HepG2 (cell line): ENCODE results near the gene SPATA13. TPM values are rescaled to one million over a fixed set of nuclear protein-coding genes. Genes with fewer than 3 reads are reported as not detected.

ENCODE experiments used
- ATAC-seq: fragments of 200-7000 bp; cut with Tn5 transposase; 3 replicates; pipeline ENCODE4 v1.9.1; 2020; ENCODE audit warnings: mild to moderate bottlenecking, moderate library complexity
- BruUV-seq: library from RNA; stranded (reverse); fragments of 400-500 nt; replicated peaks from 2 replicates; lab custom pipeline; 2021; lab: Mats Ljungman, UMichigan
- CTCF ChIA-PET: fragments of 300-600 bp; formaldehyde crosslinking; extraction: SDS; loops from one replicate; lab custom pipeline; 2021; ENCODE audit warnings: low total read pairs, inconsistent platforms, low intra/inter-chr PET ratio; lab: Yijun Ruan, JAX
- POLR2A ChIA-PET: fragments of 350-600 bp; sonication (Branson Sonifier 250); formaldehyde crosslinking; loops from one replicate; lab custom pipeline; 2020; ENCODE audit warnings: antibody characterized with exemption, inconsistent platforms; lab: Yijun Ruan, JAX
- DNase-seq: peaks from one replicate; pipeline ENCODE4 v3.0.0-alpha.2; 2015; ENCODE audit warnings: low spot score
- FAIRE-seq: peaks from 3 replicates; lab custom pipeline; 2011; peaks lifted over from hg19 to GRCh38; lab: Jason Lieb, UNC
- H2AFZ ChIP-seq: one replicate; pipeline ENCODE4 v1.6.1; 2011; ENCODE audit warnings: low read length, inconsistent platforms
- H3K27ac ChIP-seq: fragments of 300-600 bp; 3 replicates; pipeline ENCODE4 v1.8.0; 2011; ENCODE audit warnings: mixed run types, mild to moderate bottlenecking, mixed read lengths, low read length, inconsistent platforms; ENCODE audit not compliant: insufficient read depth; ENCODE audit errors: extremely low read length
- H3K27me3 ChIP-seq, 2 experiments: fragments of 200-600 bp in 1 of 2; 2 replicates in 1 of 2; 3 replicates in 1 of 2; pipeline versions ENCODE4 v1.6.0 to v1.8.0; 2011; ENCODE audit warnings: low read length in 2 of 2, mild to moderate bottlenecking in 2 of 2, moderate library complexity in 2 of 2, inconsistent platforms in 1 of 2; ENCODE audit not compliant: insufficient read depth in 2 of 2, control insufficient read depth in 1 of 2
- H3K36me3 ChIP-seq, 2 experiments: fragments of 200-600 bp in 1 of 2; replicated peaks in 1 of 2; 2 replicates in 1 of 2; 3 replicates in 1 of 2; pipeline versions ENCODE4 v1.5.1 to v1.8.0; 2011; ENCODE audit warnings: low read length in 2 of 2, inconsistent platforms in 1 of 2; ENCODE audit not compliant: insufficient read depth in 2 of 2, control insufficient read depth in 1 of 2
- H3K4me1 ChIP-seq: 2 replicates; pipeline ENCODE4 v1.5.1; 2012; ENCODE audit warnings: low read length, inconsistent platforms; ENCODE audit not compliant: insufficient read depth
- H3K4me2 ChIP-seq: 2 replicates; pipeline ENCODE4 v1.6.0; 2011; ENCODE audit warnings: low read depth, low read length, inconsistent platforms
- H3K4me3 ChIP-seq, 3 experiments: fragments of 200-600 bp in 1 of 3; sonication (generic), shearing (Covaris generic) in 1 of 3; replicated peaks in 1 of 3; 2 replicates each; pipeline ENCODE4 v1.5.1; 2011 to 2016; ENCODE audit warnings: low read length in 3 of 3, inconsistent platforms in 2 of 3, low read depth in 2 of 3, mild to moderate bottlenecking in 2 of 3, control low read depth in 1 of 3, mixed read lengths in 1 of 3; ENCODE audit not compliant: insufficient read depth in 1 of 3
- H3K79me2 ChIP-seq: one replicate; pipeline ENCODE4 v1.6.1; 2011; ENCODE audit warnings: low read length, inconsistent platforms; ENCODE audit not compliant: insufficient read depth
- H3K9ac ChIP-seq: 2 replicates; pipeline ENCODE4 v1.6.0; 2011; ENCODE audit warnings: mild to moderate bottlenecking, low read depth, low read length, inconsistent platforms; ENCODE audit not compliant: insufficient read depth
- H3K9me3 ChIP-seq: 2 replicates; pipeline ENCODE4 v1.5.1; 2012; ENCODE audit warnings: mild to moderate bottlenecking, low read length
- H4K20me1 ChIP-seq: 2 replicates; pipeline ENCODE4 v1.6.0; 2011; ENCODE audit warnings: inconsistent platforms, mild to moderate bottlenecking, low read length, moderate library complexity; ENCODE audit not compliant: insufficient read depth
- CBFB ChIP-seq: sonication (generic); formaldehyde crosslinking; IDR thresholded peaks from 2 replicates; pipeline ENCODE4 v1.4.0; 2020; ENCODE audit warnings: missing genetic modification reagents
- DPF2 ChIP-seq: sonication (generic); formaldehyde crosslinking; IDR thresholded peaks from 2 replicates; pipeline ENCODE4 v1.4.0; 2020; ENCODE audit warnings: mild to moderate bottlenecking, low read depth, missing genetic modification reagents, borderline replicate concordance
- ESRRA ChIP-seq: sonication (generic); formaldehyde crosslinking; IDR thresholded peaks from 2 replicates; pipeline ENCODE4 v1.5.1; 2020; ENCODE audit warnings: mild to moderate bottlenecking, low read depth, missing genetic modification reagents
- HNF1B ChIP-seq: sonication (generic); formaldehyde crosslinking; IDR thresholded peaks from 2 replicates; pipeline ENCODE4 v1.5.1; 2020; ENCODE audit warnings: mild to moderate bottlenecking, moderate library complexity, missing genetic modification reagents
- MLLT10 ChIP-seq: sonication (generic); formaldehyde crosslinking; IDR thresholded peaks from 2 replicates; pipeline ENCODE4 v1.4.0; 2020; ENCODE audit warnings: missing genetic modification reagents
- NCOA2 ChIP-seq: sonication (generic); formaldehyde crosslinking; IDR thresholded peaks from 2 replicates; pipeline ENCODE4 v1.8.0; 2022; ENCODE audit warnings: inconsistent platforms
- NFE2 ChIP-seq: sonication (generic); formaldehyde crosslinking; IDR thresholded peaks from 2 replicates; pipeline ENCODE4 v1.4.0; 2020; ENCODE audit warnings: missing genetic modification reagents
- NR2F1 ChIP-seq, 2 experiments: fragments of 450-650 bp in 1 of 2; formaldehyde crosslinking in 1 of 2; IDR thresholded peaks; 2 replicates each; pipeline versions ENCODE4 v1.5.0 to v1.6.1; 2016 to 2020; ENCODE audit warnings: mild to moderate bottlenecking in 1 of 2, missing compliant biosample characterization in 1 of 2, missing genetic modification reagents in 1 of 2, moderate library complexity in 1 of 2
- POLR2AphosphoS5 ChIP-seq: IDR thresholded peaks from 2 replicates; pipeline ENCODE4 v1.6.1; 2012; ENCODE audit warnings: low read depth, low read length
- RFX5 ChIP-seq: IDR thresholded peaks from 2 replicates; pipeline ENCODE4 v1.6.1; 2011; ENCODE audit warnings: low read depth, low read length, improper control_type of control experiment
- ZNF3 ChIP-seq: IDR thresholded peaks from 2 replicates; pipeline ENCODE4 v1.7.0; 2017; ENCODE audit warnings: inconsistent platforms
- ZNF318 ChIP-seq: sonication (generic); formaldehyde crosslinking; IDR thresholded peaks from 2 replicates; pipeline ENCODE4 v1.4.0; 2020; ENCODE audit warnings: mild to moderate bottlenecking, missing genetic modification reagents
- ZSCAN12 ChIP-seq: sonication (generic); formaldehyde crosslinking; IDR thresholded peaks from 2 replicates; pipeline ENCODE4 v1.9.0; 2021; ENCODE audit warnings: mild to moderate bottlenecking, missing genetic modification reagents
- ZSCAN20 ChIP-seq: sonication (generic); formaldehyde crosslinking; IDR thresholded peaks from 2 replicates; pipeline ENCODE4 v1.4.0; 2020; ENCODE audit warnings: missing genetic modification reagents, mild to moderate bottlenecking, borderline replicate concordance
- WGBS: methylation state at CpG from one replicate; pipeline ENCODE4 v1.1.6; 2017; ENCODE audit warnings: low lambda C conversion rate; 5-methylcytosine and 5-hydroxymethylcytosine counted together
- in situ Hi-C: cut with HindIII; loops from 2 replicates; pipeline ENCODE4 v1.10.0; 2017; ENCODE audit warnings: low pct_unique_long_range_greater_than_20kb; ENCODE audit not compliant: extremely low pct_ligation_motif_present
- intact Hi-C: fragments of 100-400 bp; cut with micrococcal nuclease; formaldehyde crosslinking; loops from one replicate; pipeline ENCODE4 v1.10.0; 2022; ENCODE audit not compliant: unreplicated experiment
- polyA plus RNA-seq, 8 experiments: library from polyadenylated mRNA; depleted of rRNA in 3 of 8; stranded (reverse) in 7 of 8; unstranded in 1 of 8; fragments of >200 nt; fragmentation: Illumina TruSeq in 4 of 8; extraction: Trizol in 4 of 8; gene quantifications; 2 replicates each; pipeline versions ENCODE4 v1.2.1 to v1.2.3, GENCODE V29; 2011 to 2016; ENCODE audit warnings: low read depth in 4 of 8, missing spikeins in 1 of 8, mixed read lengths in 1 of 8; ENCODE audit not compliant: insufficient read depth in 1 of 8
- total RNA-seq, 5 experiments: library from RNA; depleted of rRNA; stranded (reverse); fragments of >200 nt; fragmentation: Illumina TruSeq; extraction: Trizol; gene quantifications; 2 replicates each; pipeline ENCODE4 v1.2.3, GENCODE V29; 2016; ENCODE audit warnings: low read depth in 1 of 5

SPATA13 gene
- total and polyA plus RNA-seq, 2 of the 13 experiments (the other 11 are each of a cell fraction or from before 2014, with no cell fraction given): 11.3 to 14.2 TPM

GRCh38 chr13:24328145-24328544 lies 167.6 kb downstream of the SPATA13 start (continued):
- TF ChIP-seq ZNF318 (CRISPR knock-in tag) (no peak), NCOA2 (CRISPR knock-in tag) (no peak)
- TF ChIP-seq, all 625 proteins: peak for 0

DNA sequence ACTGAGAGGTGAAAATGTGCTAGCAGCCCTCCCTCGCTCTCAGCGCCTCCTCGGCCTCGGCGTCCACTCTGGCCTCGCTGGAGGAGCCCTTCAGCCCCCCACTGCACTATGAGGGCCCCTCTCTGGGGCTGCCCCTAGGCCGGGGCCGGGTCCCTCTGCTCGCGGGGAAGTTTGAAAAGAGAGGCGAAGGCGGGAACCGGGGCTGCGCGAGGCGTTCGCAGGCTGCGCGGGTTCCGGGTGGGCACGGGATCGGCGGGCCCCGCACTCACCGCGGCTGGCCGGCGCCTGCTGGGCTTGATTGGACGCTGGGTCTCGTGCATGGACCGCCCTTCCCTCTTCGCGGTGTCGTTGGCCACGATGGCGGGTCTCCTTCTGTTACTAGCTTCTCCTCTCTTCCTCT lies 178.2 kb downstream of the SPATA13 start:
- no peaks in the 10 kb centered on the region for H3K79me2 ChIP-seq
- FAIRE-seq: no peak
- no peak for ATAC-seq
- ChIA-PET POLR2A (no interaction called here), CTCF (no interaction called here)
- H3K36me3 ChIP-seq: no peaks in the 10 kb centered on the region
- no TSS peak for BruUV-seq
- no peaks in the 10 kb centered on the region for H3K9me3 ChIP-seq
- H4K20me1 ChIP-seq: no peaks in the 10 kb centered on the region
- no peak overlapping the region for H3K4me2 ChIP-seq
- H3K9ac ChIP-seq: no peak overlapping the region
- H3K27me3 ChIP-seq: no peaks in the 10 kb centered on the region
- in situ Hi-C loops: no loop called here
- H3K4me1 ChIP-seq: no peaks in the 10 kb centered on the region
- no peak overlapping the region for H2AFZ ChIP-seq
- no peak overlapping the region for H3K27ac ChIP-seq
- H3K4me3 ChIP-seq: no peak overlapping the region
- intact Hi-C loops: no loop called here
- WGBS: 86% methylated on average over 32 of the region's 36 CpGs
- DNase-seq: no peak
- TF ChIP-seq CBFB (CRISPR knock-in tag): no peak
- TF ChIP-seq POLR2AphosphoS5: no peak
- TF ChIP-seq ZSCAN20 (CRISPR knock-in tag): no peak
- TF ChIP-seq HNF1B (CRISPR knock-in tag): no peak
- TF ChIP-seq NR2F1 (CRISPR knock-in tag; IDR thresholded peaks at IDR 0.05): no peak
- TF ChIP-seq RFX5: no peak
- TF ChIP-seq NFE2: no peak
- TF ChIP-seq ZNF3 (CRISPR knock-in tag): no peak
- TF ChIP-seq ESRRA (CRISPR knock-in tag): no peak
- no peak for TF ChIP-seq MLLT10 (CRISPR knock-in tag)
- no peak for TF ChIP-seq ZSCAN12
- no peak for TF ChIP-seq DPF2
